ENCODE measurements around the gene RANBP1. TPM values are rescaled to one million over a fixed set of nuclear protein-coding genes. Genes with fewer than 3 reads are reported as not detected.

RANBP1 gene
- total and polyA plus RNA-seq, 2 experiments from 2014 or later = 233 to 253 TPM

DNA sequence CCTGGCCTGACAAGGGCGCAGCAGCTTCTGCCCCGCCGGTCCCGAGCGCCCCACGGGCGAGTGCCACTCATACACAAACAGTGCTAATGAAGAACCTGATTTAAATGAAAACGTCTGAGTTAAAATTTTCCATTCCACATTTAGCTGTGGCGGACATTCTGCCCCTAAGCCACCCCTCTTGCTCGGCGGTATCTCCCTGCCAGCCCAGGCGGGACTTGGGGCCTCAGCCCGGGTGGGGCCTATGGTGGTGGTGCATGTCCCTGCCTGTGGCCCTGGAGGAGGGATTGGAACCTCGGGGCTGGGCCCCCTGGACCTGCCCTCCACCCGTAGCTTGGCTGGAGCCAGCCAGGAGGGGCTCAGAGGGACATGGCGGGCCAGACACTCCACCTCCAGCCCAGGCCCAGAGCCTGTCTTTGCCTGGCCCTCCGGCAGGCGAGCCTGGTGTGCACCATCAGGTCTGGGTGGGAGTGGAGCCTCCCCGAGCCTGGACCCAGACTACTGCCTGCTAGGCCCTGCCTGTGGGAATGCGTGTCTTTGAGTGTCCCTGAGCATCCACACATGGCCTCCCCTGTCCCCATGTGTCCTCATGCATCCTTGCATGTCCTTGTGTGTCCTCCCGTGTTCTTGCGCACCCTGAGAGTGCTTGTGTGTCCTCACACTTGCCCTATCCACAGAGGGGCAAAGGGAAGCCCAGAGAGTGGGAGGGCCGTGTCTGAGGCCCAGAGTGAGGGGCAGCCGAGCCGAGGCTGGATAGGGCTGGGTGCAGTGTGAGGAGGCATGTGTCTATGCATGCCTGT, 20.1 kb downstream of the RANBP1 start:
- no peak for DNase-seq
- H3K4me2 ChIP-seq (ENCODE audit: unreplicated experiment) = no peak overlapping the region
- no peak overlapping the region for H2AFZ ChIP-seq
- WGBS, 2 experiments (ENCODE audit: low coverage in 1 of 2, low lambda C conversion rate in 2 of 2, missing lambda C conversion rate in 2 of 2) = 73% methylated on average over 22 to 25 of the region's 25 CpGs
- H3K4me3 ChIP-seq = no peak overlapping the region
- H3K36me3 ChIP-seq (ENCODE audit: low read depth) = no peaks in the 10 kb centered on the region
- TF ChIP-seq EZH2phosphoT487 (IDR thresholded peaks at IDR 0.05; ENCODE audit: insufficient read depth, low read depth) (no peak), EZH2 (IDR thresholded peaks at IDR 0.05; ENCODE audit: insufficient read depth, poor library complexity, severe bottlenecking) (no peak)
- H3K9me3 ChIP-seq (ENCODE audit: low read depth) = no peaks in the 10 kb centered on the region
- no peaks in the 10 kb centered on the region for H3K27me3 ChIP-seq (replicated peaks; ENCODE audit: insufficient read depth)
- peaks cover 74% of the 10 kb centered on the region for H3K79me2 ChIP-seq (ENCODE audit: insufficient read depth)
- no peaks in the 10 kb centered on the region for H3F3A ChIP-seq (ENCODE audit: insufficient read depth)
- no peak overlapping the region for H3K9ac ChIP-seq
- H3K27ac ChIP-seq = no peak overlapping the region
- no peaks in the 10 kb centered on the region for H3K9me2 ChIP-seq (ENCODE audit: insufficient read depth)
- H4K20me1 ChIP-seq (ENCODE audit: insufficient read depth) = no peaks in the 10 kb centered on the region
- H3K4me1 ChIP-seq (ENCODE audit: insufficient read depth) = peaks cover 22% of the 10 kb centered on the region
- in situ Hi-C loops (cut with MboI) = no loop called here

DNA sequence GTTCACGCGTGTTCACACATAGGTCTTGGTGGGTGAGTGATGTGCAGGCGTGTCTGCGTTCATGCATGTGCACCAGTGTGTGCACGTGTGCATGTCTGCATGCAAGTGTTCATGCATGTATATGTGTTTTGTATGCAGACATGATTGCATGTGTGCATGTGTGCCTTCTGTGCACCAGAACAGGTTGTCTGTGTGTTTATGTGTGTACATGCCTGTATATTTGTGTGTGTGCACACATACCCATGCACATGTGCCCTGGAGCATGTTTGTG, 20.6 kb downstream of the RANBP1 start:
- H3K4me2 ChIP-seq (ENCODE audit: unreplicated experiment) = no peak overlapping the region
- no peaks in the 10 kb centered on the region for H3K9me2 ChIP-seq (ENCODE audit: insufficient read depth)
- H3K79me2 ChIP-seq (ENCODE audit: insufficient read depth) = peaks cover 74% of the 10 kb centered on the region
- no peak overlapping the region for H3K9ac ChIP-seq
- 61 to 81% methylated on average over 5 of the region's 5 CpGs for WGBS, 2 experiments (ENCODE audit: low coverage in 1 of 2, low lambda C conversion rate in 2 of 2, missing lambda C conversion rate in 2 of 2)
- H4K20me1 ChIP-seq (ENCODE audit: insufficient read depth) = no peaks in the 10 kb centered on the region
- no peaks in the 10 kb centered on the region for H3K9me3 ChIP-seq (ENCODE audit: low read depth)
- no peak overlapping the region for H2AFZ ChIP-seq
- H3K4me1 ChIP-seq (ENCODE audit: insufficient read depth) = peaks cover 28% of the 10 kb centered on the region
- H3K27ac ChIP-seq = no peak overlapping the region
- in situ Hi-C loops (cut with MboI) = no loop called here
- no peak overlapping the region for H3K4me3 ChIP-seq
- no peaks in the 10 kb centered on the region for H3F3A ChIP-seq (ENCODE audit: insufficient read depth)
- TF ChIP-seq EZH2phosphoT487 (IDR thresholded peaks at IDR 0.05; ENCODE audit: insufficient read depth, low read depth) = no peak
- no peak for TF ChIP-seq EZH2 (IDR thresholded peaks at IDR 0.05; ENCODE audit: insufficient read depth, poor library complexity, severe bottlenecking)
- no peaks in the 10 kb centered on the region for H3K36me3 ChIP-seq (ENCODE audit: low read depth)
- DNase-seq = no peak
- H3K27me3 ChIP-seq (replicated peaks; ENCODE audit: insufficient read depth) = no peaks in the 10 kb centered on the region

DNA sequence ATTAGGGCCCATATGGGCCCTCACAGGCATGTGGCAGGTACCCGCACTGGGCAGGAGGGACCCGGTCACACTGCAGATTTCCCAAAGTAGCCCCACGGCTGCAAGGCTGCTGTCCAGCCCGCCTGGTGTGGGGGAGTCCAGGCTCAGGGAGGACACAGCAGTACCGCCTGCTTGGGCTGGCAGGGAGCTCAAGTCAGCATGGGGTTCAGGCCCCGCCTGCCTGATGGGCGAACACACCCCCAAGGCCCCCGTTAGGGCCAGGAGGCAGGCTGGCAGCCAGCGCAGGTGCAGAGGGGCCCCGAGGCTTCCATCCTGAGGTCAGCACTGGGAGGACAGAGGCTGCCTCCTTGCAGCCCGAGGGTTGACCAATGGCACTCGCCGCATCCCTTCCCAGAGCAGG, 21.2 kb downstream of the RANBP1 start:
- H4K20me1 ChIP-seq (ENCODE audit: insufficient read depth) = no peaks in the 10 kb centered on the region
- no peaks in the 10 kb centered on the region for H3K9me3 ChIP-seq (ENCODE audit: low read depth)
- in situ Hi-C loops (cut with MboI) = no loop called here
- H3K9me2 ChIP-seq (ENCODE audit: insufficient read depth) = no peaks in the 10 kb centered on the region
- no peak overlapping the region for H3K4me3 ChIP-seq
- H2AFZ ChIP-seq = no peak overlapping the region
- no peak overlapping the region for H3K9ac ChIP-seq
- no peaks in the 10 kb centered on the region for H3K27me3 ChIP-seq (replicated peaks; ENCODE audit: insufficient read depth)
- H3K27ac ChIP-seq = no peak overlapping the region
- no peak overlapping the region for H3K4me2 ChIP-seq (ENCODE audit: unreplicated experiment)
- WGBS, 2 experiments (ENCODE audit: low coverage in 1 of 2, low lambda C conversion rate in 2 of 2, missing lambda C conversion rate in 2 of 2) = 83 to 86% methylated on average over 11 to 13 of the region's 13 CpGs
- H3F3A ChIP-seq (ENCODE audit: insufficient read depth) = peaks cover 2% of the 10 kb centered on the region; the same call in 1 of the 2 replicates
- H3K36me3 ChIP-seq (ENCODE audit: low read depth) = no peaks in the 10 kb centered on the region
- no peak for DNase-seq
- peaks cover 72% of the 10 kb centered on the region for H3K79me2 ChIP-seq (ENCODE audit: insufficient read depth)
- TF ChIP-seq EZH2phosphoT487 (IDR thresholded peaks at IDR 0.05; ENCODE audit: insufficient read depth, low read depth) = no peak
- TF ChIP-seq EZH2 (IDR thresholded peaks at IDR 0.05; ENCODE audit: insufficient read depth, poor library complexity, severe bottlenecking) = no peak
- H3K4me1 ChIP-seq (ENCODE audit: insufficient read depth) = peaks cover 33% of the 10 kb centered on the region

DNA sequence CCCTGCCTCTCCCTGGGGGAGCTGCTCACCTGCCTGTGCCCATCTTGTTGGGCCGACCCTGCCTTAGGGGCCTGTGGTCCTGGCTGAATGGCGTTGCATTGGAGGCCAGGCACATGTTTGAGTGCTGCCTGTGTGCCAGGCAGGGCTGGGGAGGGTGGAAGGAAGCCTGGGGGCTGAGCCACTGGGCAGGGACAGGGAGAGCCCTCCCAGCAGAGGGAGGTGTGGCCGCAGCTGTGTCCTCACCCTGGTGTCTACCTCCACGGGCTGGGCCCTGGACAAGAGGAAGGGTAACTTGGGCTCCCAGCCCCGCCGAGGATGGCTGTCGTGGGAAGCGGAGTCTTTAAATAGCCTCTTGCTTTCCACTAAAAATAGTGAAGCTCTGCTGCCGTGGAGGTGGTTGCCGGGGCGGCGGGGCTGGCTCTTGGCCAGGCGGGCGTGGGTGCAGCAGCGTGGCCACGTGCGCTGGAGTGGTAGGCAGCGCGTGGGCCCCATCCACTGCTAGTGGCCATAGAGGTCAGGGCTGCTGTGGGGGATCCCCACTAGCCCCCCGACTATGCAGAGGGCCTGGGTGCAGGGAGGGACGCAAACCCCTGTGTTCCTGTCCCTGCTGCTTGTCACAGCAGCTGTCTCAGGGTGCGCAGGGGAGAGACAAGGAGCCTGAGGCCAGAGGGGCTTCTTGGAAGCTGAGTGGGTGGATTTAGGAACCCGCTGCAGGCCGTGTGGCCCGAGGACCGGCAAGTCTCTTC, 21.9 kb downstream of the RANBP1 start:
- no peaks in the 10 kb centered on the region for H4K20me1 ChIP-seq (ENCODE audit: insufficient read depth)
- no peaks in the 10 kb centered on the region for H3K9me3 ChIP-seq (ENCODE audit: low read depth)
- no peaks in the 10 kb centered on the region for H3K9me2 ChIP-seq (ENCODE audit: insufficient read depth)
- H3K27ac ChIP-seq = no peak overlapping the region
- H2AFZ ChIP-seq = no peak overlapping the region
- H3K9ac ChIP-seq = no peak overlapping the region
- H3K4me3 ChIP-seq = no peak overlapping the region
- no peaks in the 10 kb centered on the region for H3K27me3 ChIP-seq (replicated peaks; ENCODE audit: insufficient read depth)
- no peak overlapping the region for H3K4me2 ChIP-seq (ENCODE audit: unreplicated experiment)
- peaks cover 64% of the 10 kb centered on the region for H3K79me2 ChIP-seq (ENCODE audit: insufficient read depth)
- TF ChIP-seq EZH2phosphoT487 (IDR thresholded peaks at IDR 0.05; ENCODE audit: insufficient read depth, low read depth) (no peak), EZH2 (IDR thresholded peaks at IDR 0.05; ENCODE audit: insufficient read depth, poor library complexity, severe bottlenecking) (no peak)
- WGBS, 2 experiments (ENCODE audit: low coverage in 1 of 2, low lambda C conversion rate in 2 of 2, missing lambda C conversion rate in 2 of 2) = 45 to 57% methylated on average over 24 to 26 of the region's 26 CpGs
- H3F3A ChIP-seq (ENCODE audit: insufficient read depth) = peaks cover 6% of the 10 kb centered on the region; the same call in 1 of the 2 replicates
- in situ Hi-C loops (cut with MboI) = no loop called here
- no peaks in the 10 kb centered on the region for H3K36me3 ChIP-seq (ENCODE audit: low read depth)
- peaks cover 34% of the 10 kb centered on the region for H3K4me1 ChIP-seq (ENCODE audit: insufficient read depth)
- DNase-seq = no peak
